Dedifferentiated amniotic fluid mesenchymal stem cell (primary cell): ENCODE results near the gene HTR4.

Experiments used
- DNase-seq: peaks from one replicate; pipeline ENCODE4 v3.0.0-alpha.2; 2016; ENCODE audit errors: extremely low spot score

Gene HTR4

GRCh38 chr5:148615644-148616275 lies 38.6 kb downstream of the HTR4 start:
- no peak for DNase-seq

- no peak for DNase-seq
These were observed 46.9 kb downstream of the HTR4 start for GRCh38 chr5:148607406-148607805.

GRCh38 chr5:148606296-148606695 lies 48.0 kb downstream of the HTR4 start:
- no peak for DNase-seq

- no peak for DNase-seq
These were observed 55.1 kb downstream of the HTR4 start for GRCh38 chr5:148599187-148599586.

- no peak for DNase-seq
These were observed 58.6 kb downstream of the HTR4 start for GRCh38 chr5:148595697-148596096.

- no peak for DNase-seq
These were observed 67.5 kb downstream of the HTR4 start for GRCh38 chr5:148586796-148587195.

GRCh38 chr5:148585988-148586387 lies 68.3 kb downstream of the HTR4 start:
- DNase-seq = no peak

- DNase-seq = no peak
These were observed 70.2 kb downstream of the HTR4 start for GRCh38 chr5:148584103-148584502.

GRCh38 chr5:148583421-148583965 lies 70.8 kb downstream of the HTR4 start:
- no peak for DNase-seq

GRCh38 chr5:148574167-148574566 lies 80.2 kb downstream of the HTR4 start:
- DNase-seq = no peak

GRCh38 chr5:148573374-148573773 lies 81.0 kb downstream of the HTR4 start:
- DNase-seq = no peak

GRCh38 chr5:148569948-148570347 lies 84.4 kb downstream of the HTR4 start:
- DNase-seq = no peak

GRCh38 chr5:148565148-148565547 lies 89.2 kb downstream of the HTR4 start:
- DNase-seq = no peak

GRCh38 chr5:148563021-148563420 lies 91.3 kb downstream of the HTR4 start:
- DNase-seq = no peak

- DNase-seq = no peak
These were observed 92.5 kb downstream of the HTR4 start for GRCh38 chr5:148561801-148562311.

- DNase-seq = no peak
These were observed 94.9 kb downstream of the HTR4 start for GRCh38 chr5:148559461-148559860.

- no peak for DNase-seq
These were observed 95.4 kb downstream of the HTR4 start for GRCh38 chr5:148558892-148559291.

- no peak for DNase-seq
These were observed 97.5 kb downstream of the HTR4 start for GRCh38 chr5:148556835-148557234.

GRCh38 chr5:148554621-148555020 lies 99.7 kb downstream of the HTR4 start:
- DNase-seq = no peak

GRCh38 chr5:148543727-148544126 lies 110.6 kb downstream of the HTR4 start:
- DNase-seq = no peak

GRCh38 chr5:148542812-148543211 lies 111.5 kb downstream of the HTR4 start:
- no peak for DNase-seq

GRCh38 chr5:148541054-148541835 lies 113.1 kb downstream of the HTR4 start:
- DNase-seq = no peak

- no peak for DNase-seq
These were observed 113.7 kb downstream of the HTR4 start for GRCh38 chr5:148540647-148541046.
